Fibroblast of peridontal ligament (primary cell): ENCODE results near the gene TNS3.
"Not testable (repeated sequence)": the region's sequence is repeated elsewhere in the genome, so short reads cannot be mapped to it uniquely, and the experiment has no call there.

ENCODE experiments used
- DNase-seq: peaks from one replicate; pipeline ENCODE4 v3.0.0-alpha.2; 2010; ENCODE audit errors: extremely low read depth

The TNS3 gene

GRCh38 chr7:47561715-47562446 is 20.0 kb downstream of the TNS3 start:
- DNase-seq, result no peak

- no peak for DNase-seq
Observed at GRCh38 chr7:47559306-47560220, 22.3 kb downstream of the TNS3 start.

GRCh38 chr7:47557694-47558670 is 23.9 kb downstream of the TNS3 start:
- DNase-seq, result peak; percentile 71

DNA sequence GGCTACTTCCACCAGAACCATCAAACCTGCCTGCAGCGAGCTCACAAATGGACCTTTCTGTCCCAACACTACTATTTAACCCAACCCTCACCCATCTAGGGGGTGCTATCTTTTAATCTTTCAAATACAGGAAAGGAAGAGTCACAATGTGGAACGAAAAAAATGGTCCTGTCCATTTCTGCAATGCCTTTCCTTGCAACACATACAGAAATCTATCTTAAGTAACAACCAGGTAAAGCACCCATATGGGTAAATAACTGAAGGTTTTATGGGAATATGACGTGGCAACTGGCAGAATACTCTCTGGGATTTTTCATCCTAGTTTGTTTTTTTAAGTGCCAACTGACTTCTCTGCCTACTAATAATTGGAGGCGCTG is 24.6 kb downstream of the TNS3 start:
- DNase-seq, result no peak

GRCh38 chr7:47556511-47557180 is 25.3 kb downstream of the TNS3 start:
- no peak for DNase-seq

GRCh38 chr7:47553309-47553708 is 28.6 kb downstream of the TNS3 start:
- no peak for DNase-seq

- peak; percentile 61 for DNase-seq
Observed at GRCh38 chr7:47552621-47553020, 29.3 kb downstream of the TNS3 start.

- DNase-seq, result no peak
Observed at GRCh38 chr7:47551668-47552440, 30.1 kb downstream of the TNS3 start.

DNA sequence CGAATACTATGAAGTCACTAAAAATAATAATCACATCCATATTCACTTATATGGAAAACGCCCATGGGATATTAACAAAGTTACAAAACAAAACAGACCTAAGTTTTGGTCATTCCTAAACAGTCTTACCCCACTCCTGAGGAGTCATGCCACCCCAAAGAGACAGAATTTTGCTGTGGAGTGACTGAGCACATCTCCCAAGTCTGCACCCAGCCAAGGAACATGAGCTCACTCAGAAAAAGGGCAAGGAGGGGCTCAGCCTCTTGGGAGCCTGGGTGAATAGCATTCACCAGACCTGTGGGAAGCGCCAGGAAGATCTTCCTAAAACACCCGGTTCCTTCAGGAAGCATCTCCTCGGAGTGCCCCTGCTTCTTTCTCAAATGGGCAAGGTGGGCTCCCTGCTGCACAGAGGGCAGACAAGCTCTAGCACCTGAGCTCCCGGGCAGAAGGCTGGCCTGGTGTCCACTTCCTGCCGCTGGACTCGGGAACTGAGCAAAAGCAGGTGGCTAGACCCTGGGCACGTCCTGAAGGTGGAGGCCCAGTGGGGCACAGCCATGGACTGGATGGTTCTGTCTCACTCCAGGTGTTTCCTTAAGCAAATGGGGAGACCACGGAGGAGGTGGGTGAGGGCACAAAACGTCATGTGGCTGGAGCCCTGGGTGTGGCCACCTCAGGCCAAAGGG is 31.0 kb downstream of the TNS3 start:
- DNase-seq, result no peak

DNA sequence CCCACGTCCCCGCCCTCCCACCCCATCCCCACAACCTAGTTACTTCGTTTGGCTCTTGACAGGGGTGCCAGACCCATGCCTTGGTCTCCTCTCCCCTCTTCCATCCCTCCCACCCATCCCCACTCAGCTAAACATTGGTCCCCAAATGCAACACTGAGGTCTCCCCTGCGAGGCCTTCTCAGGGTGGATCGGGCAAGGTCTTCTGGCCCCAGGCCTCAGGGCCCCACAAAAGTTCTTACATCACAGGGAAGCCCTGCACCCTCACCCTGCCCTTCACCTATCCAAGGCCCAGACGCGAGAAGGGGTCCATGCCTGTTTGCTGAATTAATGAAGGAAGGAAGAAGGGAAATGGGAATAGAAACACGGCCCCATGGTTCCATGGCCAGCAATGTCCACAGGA is 32.0 kb downstream of the TNS3 start:
- no peak for DNase-seq

DNA sequence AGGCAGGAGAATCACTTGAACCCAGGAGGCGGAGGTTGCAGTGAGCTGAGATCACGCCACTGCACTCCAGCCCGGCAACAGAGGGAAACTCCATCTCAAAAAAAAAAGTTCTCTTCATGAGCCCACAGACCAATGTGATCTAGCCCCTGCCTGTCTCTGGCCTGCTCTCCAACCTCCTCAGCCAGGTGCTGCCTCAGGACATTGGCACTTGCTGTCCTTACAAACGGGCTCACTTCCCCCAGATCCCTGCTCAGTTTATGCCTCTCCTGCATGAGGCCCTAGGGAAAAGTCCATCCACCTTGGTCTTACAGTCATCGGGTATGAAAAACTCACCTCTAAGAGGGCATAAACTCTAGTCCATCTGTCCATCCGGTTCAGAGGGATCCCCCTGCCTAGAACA is 32.5 kb downstream of the TNS3 start:
- no peak for DNase-seq

- DNase-seq, result no peak
Observed at GRCh38 chr7:47548546-47548945, 33.4 kb downstream of the TNS3 start.

DNA sequence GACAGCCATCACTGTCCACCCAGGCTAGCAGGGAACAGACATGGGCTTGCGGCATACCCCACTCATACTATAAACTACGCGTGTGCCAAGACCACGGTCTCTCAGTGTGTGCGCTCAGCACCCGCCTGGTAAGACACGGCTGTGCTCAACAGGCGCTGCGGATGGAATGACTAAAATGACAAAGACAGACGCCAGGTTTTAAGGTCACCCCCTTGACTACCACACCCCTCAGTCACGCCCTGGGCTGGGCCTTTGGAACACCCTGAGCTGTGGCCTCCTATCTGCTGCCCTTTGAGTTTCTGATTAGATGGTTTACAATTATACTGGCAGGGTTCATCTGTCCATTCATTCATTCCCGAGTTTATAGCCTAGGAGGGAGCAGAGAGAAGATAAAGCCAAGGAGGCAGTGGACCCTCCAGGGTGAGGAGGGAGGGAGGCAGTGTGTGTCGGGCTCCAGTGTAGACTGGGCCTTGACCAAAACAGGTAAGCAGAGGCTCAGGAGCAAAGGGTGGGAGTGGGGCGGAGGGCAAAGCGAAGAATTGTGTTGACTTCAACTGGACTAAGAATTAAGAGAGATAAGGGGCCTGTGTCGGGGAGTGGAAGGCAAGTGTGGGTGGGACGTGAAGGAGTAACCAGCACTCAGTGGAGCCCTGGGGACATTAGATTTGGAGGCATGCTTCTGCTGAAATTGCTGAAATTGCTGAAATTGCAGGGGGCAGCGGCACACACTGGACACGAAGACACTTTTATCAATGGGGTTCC is 35.0 kb downstream of the TNS3 start:
- DNase-seq, result no peak

DNA sequence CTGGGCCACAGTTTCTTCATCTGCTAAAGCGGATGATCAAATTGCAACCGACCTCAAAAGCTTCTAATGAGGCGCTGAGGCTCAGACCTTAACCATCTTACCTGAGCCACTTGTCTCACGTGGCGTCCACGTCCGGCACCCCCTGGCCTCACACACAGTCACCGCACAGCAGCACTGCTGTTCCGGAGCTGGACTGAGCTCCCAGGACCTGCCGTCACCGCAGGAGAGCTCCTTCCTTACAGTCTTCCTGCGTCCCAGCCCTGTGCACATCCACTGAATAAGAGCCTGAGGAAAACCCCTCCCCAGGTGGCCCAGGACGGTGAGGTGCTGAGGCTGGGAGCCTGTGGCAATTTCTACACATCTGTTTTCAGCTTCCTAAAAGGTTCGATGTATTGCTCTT is 35.7 kb downstream of the TNS3 start:
- DNase-seq, result no peak

DNA sequence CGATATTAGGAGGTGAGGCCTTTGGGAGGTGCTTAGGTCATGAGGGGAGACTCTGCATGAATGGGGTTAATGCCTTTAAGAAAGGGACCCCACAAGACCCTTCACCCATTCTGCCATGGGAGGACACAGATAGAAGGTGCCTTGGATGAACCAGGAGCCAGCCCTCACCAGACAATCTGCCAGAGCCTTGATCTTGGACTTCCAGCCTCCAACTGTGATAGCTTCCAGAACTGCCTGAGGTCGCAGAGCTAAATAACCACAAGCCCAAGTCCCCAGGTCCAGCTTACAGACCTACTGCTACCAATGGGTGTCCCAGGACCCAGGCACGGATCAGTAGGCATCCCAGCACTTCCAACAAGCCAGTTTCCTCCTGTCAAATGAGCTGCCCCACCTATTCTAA is 37.5 kb downstream of the TNS3 start:
- no peak for DNase-seq

DNA sequence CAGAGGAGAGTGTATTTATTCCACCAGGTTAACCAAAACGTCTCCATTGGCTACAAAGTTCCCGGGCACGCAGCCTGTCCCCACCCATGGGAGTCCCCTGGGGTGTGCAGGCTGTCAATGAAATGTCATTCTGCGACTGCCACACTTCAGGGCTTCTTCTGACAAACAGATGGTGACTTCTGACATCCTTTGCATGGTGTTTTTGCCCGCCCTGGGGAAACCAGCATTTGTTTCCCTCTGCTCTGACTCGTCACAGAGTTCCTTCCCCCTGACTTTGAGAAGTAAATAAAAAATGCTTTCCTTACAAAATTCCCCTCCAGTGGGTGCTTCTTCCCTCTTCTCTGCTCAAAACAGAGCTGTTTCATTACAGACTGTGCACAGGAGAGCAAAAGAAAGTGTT is 38.2 kb downstream of the TNS3 start:
- no peak for DNase-seq

DNA sequence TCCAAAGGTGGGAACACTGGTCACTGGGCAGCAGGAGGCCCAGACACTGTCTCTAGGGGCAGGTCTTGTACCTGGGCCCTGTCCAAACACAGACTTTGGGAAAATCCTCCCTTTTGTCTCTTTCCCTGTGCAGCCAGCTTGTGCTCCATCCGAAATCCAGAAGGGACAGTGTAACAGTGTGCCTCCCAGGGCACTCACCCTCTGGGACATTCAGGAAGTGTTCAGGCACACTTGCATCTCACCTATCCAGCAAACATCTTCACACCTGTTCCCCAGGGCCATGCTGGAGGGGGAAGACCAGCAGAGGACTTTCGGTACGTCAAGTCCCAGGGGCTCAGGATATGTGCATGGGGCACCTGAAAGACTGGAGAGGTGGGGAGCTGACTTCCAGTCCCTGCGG is 38.9 kb downstream of the TNS3 start:
- DNase-seq, result no peak

DNA sequence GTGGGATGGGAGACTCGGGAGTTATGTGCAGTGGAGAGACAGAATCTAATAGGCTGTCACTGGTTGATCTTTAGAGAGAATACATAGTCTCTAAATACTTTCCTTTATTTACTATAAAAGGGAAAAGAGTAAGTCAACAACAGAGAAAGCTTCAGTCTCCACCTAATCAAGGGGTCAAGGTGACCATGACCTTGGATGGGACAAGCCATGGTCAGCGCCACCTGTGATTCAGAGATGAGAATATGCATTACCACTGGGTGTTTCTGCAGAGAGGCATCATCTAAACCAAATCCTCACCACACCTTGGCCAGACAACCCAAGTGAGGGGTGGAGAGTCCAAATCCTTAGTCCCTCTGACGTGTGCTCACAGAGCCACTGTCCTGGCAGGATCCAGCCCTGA is 39.9 kb downstream of the TNS3 start:
- no peak for DNase-seq

DNA sequence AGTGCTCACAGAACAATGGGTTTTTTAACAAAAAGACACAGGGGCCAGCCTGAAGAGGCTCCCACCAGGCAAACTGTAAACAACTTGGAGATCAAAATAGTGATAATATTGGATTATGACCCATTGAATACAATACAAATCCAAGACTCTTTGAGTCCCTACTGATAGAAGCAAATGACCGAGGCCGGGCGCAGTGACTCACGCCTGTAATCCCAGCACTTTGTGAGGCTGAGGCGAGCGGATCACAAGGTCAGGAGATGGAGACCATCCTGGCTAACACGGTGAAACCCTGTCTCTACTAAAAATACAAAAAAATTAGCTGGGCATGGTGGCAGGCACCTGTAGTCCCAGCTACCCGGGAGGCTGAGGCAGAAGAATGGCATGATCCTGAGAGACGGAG is 40.4 kb downstream of the TNS3 start:
- DNase-seq, result not testable (repeated sequence)
